Neural progenitor cell (in vitro differentiated cells): ENCODE measurements around the gene MYO10. TPM values are rescaled to one million over a fixed set of nuclear protein-coding genes. Genes with fewer than 3 reads are reported as not detected.

Experiments
- DNase-seq: peaks from one replicate; pipeline ENCODE4 v3.0.0-alpha.2; 2016; ENCODE audit warnings: low spot score
- H2AFZ ChIP-seq: fragments of 200-600 bp; sonication (generic); replicated peaks from 2 replicates; pipeline ENCODE4 v1.6.1; 2016; ENCODE audit warnings: antibody characterized with exemption
- H3F3A ChIP-seq: fragments of 200-600 bp; sonication (generic); 2 replicates; pipeline ENCODE4 v1.6.1; 2016; ENCODE audit warnings: antibody characterized with exemption, low read depth
- H3K27ac ChIP-seq: fragments of 200-600 bp; sonication (generic); 2 replicates; pipeline ENCODE4 v1.5.1; 2016; ENCODE audit warnings: mild to moderate bottlenecking
- H3K27me3 ChIP-seq: fragments of 200-600 bp; sonication (generic); 2 replicates; pipeline ENCODE4 v1.6.1; 2016; ENCODE audit warnings: mild to moderate bottlenecking, moderate library complexity
- H3K36me3 ChIP-seq: fragments of 200-600 bp; sonication (generic); 2 replicates; pipeline ENCODE4 v1.5.1; 2016
- H3K4me1 ChIP-seq: fragments of 200-600 bp; sonication (generic); 2 replicates; pipeline ENCODE4 v1.6.1; 2016; ENCODE audit warnings: mixed run types
- H3K4me2 ChIP-seq: fragments of 200-600 bp; sonication (generic); 2 replicates; pipeline ENCODE4 v1.6.1; 2016
- H3K4me3 ChIP-seq: fragments of 200-600 bp; sonication (generic); 2 replicates; pipeline ENCODE4 v1.5.1; 2016
- H3K79me2 ChIP-seq: fragments of 200-600 bp; sonication (generic); 2 replicates; pipeline ENCODE4 v1.6.1; 2016; ENCODE audit warnings: low read depth
- H3K9ac ChIP-seq: fragments of 200-600 bp; sonication (generic); 2 replicates; pipeline ENCODE4 v1.6.1; 2016
- H3K9me3 ChIP-seq: fragments of 200-600 bp; sonication (generic); 2 replicates; pipeline ENCODE4 v1.5.1; 2016; ENCODE audit warnings: low read depth
- H4K20me1 ChIP-seq: fragments of 200-600 bp; sonication (generic); 2 replicates; pipeline ENCODE4 v1.6.1; 2016; ENCODE audit warnings: low read depth
- H3K27ac Mint-ChIP-seq: 3 replicates; pipeline ENCODE4 v1.8.0; 2021; ENCODE audit warnings: mixed read lengths
- H3K27me3 Mint-ChIP-seq: 2 replicates; pipeline ENCODE4 v1.8.0; 2022; ENCODE audit warnings: low read depth, mild to moderate bottlenecking, inconsistent platforms, moderate library complexity, mixed read lengths; ENCODE audit not compliant: insufficient read depth
- H3K36me3 Mint-ChIP-seq: 3 replicates; pipeline ENCODE4 v1.8.0; 2021; ENCODE audit warnings: mixed read lengths
- H3K4me1 Mint-ChIP-seq: 3 replicates; pipeline ENCODE4 v1.8.0; 2021; ENCODE audit warnings: mixed read lengths
- H3K4me3 Mint-ChIP-seq: 3 replicates; pipeline ENCODE4 v1.8.0; 2021; ENCODE audit warnings: mild to moderate bottlenecking, moderate library complexity, mixed read lengths
- H3K9me3 Mint-ChIP-seq: 3 replicates; pipeline ENCODE4 v1.8.0; 2020; ENCODE audit warnings: mixed read lengths
- EZH2 ChIP-seq: fragments of 200-600 bp; sonication (generic); IDR thresholded peaks from 2 replicates; pipeline ENCODE4 v1.6.1; 2017; ENCODE audit warnings: antibody characterized with exemption, mild to moderate bottlenecking, moderate library complexity
- EZH2phosphoT487 ChIP-seq: fragments of 200-600 bp; sonication (generic); IDR thresholded peaks from 2 replicates; pipeline ENCODE4 v1.6.1; 2017; ENCODE audit warnings: antibody characterized with exemption
- total RNA-seq: library from RNA; depleted of rRNA; stranded (reverse); fragments of >200 nt; gene quantifications from 2 replicates; pipeline ENCODE4 v1.2.3, GENCODE V29; 2015; ENCODE audit warnings: low replicate concordance
- TF ChIP-seq, protein P1 (sequence below): fragments of 200-600 bp; sonication (generic); IDR thresholded peaks from 2 replicates; pipeline ENCODE4 v1.5.1; 2017; ENCODE audit warnings: antibody characterized with exemption, mild to moderate bottlenecking

MYO10 gene
- total RNA-seq, 1 donor from 2014 or later, result 39.1 TPM

GRCh38 chr5:16735101-16736060 lies 200.7 kb downstream of the MYO10 start:
- peaks cover 73% of the 10 kb centered on the region for H3F3A ChIP-seq
- H3K4me3 ChIP-seq, result peak overlapping the region; percentile 41
- H3K9me3 Mint-ChIP-seq, result no peaks in the 10 kb centered on the region
- H3K9me3 ChIP-seq, result no peaks in the 10 kb centered on the region
- peak overlapping the region; percentile 78 for H3K4me2 ChIP-seq
- peak overlapping the region; percentile 91 for H3K27ac ChIP-seq
- H3K27ac Mint-ChIP-seq, result peak overlapping the region; percentile 96
- no peak overlapping the region for H2AFZ ChIP-seq
- H3K4me3 Mint-ChIP-seq, result peak overlapping the region; percentile 79
- no peaks in the 10 kb centered on the region for H3K27me3 ChIP-seq
- H4K20me1 ChIP-seq, result peaks cover 7% of the 10 kb centered on the region
- H3K4me1 Mint-ChIP-seq, result peaks cover 84% of the 10 kb centered on the region
- DNase-seq, result no peak
- H3K27me3 Mint-ChIP-seq, result no peaks in the 10 kb centered on the region
- no peaks in the 10 kb centered on the region for H3K36me3 ChIP-seq
- peaks cover 7% of the 10 kb centered on the region for H3K36me3 Mint-ChIP-seq
- TF ChIP-seq, protein P1, sequence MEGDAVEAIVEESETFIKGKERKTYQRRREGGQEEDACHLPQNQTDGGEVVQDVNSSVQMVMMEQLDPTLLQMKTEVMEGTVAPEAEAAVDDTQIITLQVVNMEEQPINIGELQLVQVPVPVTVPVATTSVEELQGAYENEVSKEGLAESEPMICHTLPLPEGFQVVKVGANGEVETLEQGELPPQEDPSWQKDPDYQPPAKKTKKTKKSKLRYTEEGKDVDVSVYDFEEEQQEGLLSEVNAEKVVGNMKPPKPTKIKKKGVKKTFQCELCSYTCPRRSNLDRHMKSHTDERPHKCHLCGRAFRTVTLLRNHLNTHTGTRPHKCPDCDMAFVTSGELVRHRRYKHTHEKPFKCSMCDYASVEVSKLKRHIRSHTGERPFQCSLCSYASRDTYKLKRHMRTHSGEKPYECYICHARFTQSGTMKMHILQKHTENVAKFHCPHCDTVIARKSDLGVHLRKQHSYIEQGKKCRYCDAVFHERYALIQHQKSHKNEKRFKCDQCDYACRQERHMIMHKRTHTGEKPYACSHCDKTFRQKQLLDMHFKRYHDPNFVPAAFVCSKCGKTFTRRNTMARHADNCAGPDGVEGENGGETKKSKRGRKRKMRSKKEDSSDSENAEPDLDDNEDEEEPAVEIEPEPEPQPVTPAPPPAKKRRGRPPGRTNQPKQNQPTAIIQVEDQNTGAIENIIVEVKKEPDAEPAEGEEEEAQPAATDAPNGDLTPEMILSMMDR, result no peak
- TF ChIP-seq EZH2 (no peak), EZH2phosphoT487 (no peak)
- peaks cover 99% of the 10 kb centered on the region for H3K79me2 ChIP-seq
- H3K9ac ChIP-seq, result peak overlapping the region; percentile 5
- H3K4me1 ChIP-seq, result peaks cover 66% of the 10 kb centered on the region

DNA sequence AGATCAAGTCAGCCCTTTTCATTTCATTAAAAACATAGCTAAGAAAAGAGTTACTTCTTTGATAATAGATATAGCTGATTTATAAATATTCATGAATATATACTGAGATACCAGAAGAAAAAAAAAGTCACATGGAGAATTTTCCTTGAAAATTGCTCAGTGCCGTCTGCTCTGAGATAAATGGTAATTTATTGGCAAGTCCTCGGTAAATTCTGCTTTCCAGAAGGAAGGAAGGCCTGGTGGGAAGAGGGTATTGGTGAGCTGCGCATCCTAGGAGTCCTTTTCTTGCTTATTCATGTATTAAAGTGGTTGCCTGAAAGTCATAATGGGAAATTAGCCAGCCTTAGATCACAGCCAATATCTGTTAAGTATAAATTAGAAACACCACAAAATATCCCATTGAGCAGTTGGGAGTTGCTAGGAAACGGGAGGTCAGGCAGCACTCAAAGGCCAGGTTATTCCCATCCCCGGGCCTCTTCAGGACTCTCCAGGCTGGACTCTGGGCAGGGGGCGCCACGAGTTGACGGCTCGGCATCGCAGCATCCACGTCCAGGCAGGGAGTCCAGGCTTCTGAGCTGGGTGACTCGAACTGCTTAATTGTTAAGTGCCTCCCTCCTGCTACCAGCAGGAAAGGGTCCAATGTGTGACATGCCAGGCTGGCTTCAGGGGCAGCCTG lies 202.6 kb downstream of the MYO10 start:
- peak overlapping the region; percentile 57 for H3K4me3 Mint-ChIP-seq
- peak; percentile 65 for DNase-seq
- no peaks in the 10 kb centered on the region for H3K9me3 ChIP-seq
- peak overlapping the region; percentile 85 for H3K27ac Mint-ChIP-seq
- H3K27ac ChIP-seq, result peak overlapping the region; percentile 77
- H3K9me3 Mint-ChIP-seq, result peaks cover 5% of the 10 kb centered on the region
- no peaks in the 10 kb centered on the region for H3K36me3 ChIP-seq
- no peaks in the 10 kb centered on the region for H4K20me1 ChIP-seq
- H3K79me2 ChIP-seq, result peaks cover 99% of the 10 kb centered on the region
- peaks cover 14% of the 10 kb centered on the region for H3K36me3 Mint-ChIP-seq
- no peak overlapping the region for H2AFZ ChIP-seq
- H3K4me3 ChIP-seq, result no peak overlapping the region
- H3K4me1 Mint-ChIP-seq, result peaks cover 81% of the 10 kb centered on the region
- peaks cover 60% of the 10 kb centered on the region for H3F3A ChIP-seq
- no peaks in the 10 kb centered on the region for H3K27me3 Mint-ChIP-seq
- peak overlapping the region; percentile 50 for H3K4me2 ChIP-seq
- H3K4me1 ChIP-seq, result peaks cover 57% of the 10 kb centered on the region
- no peak for TF ChIP-seq EZH2
- TF ChIP-seq, protein P1, result peak; percentile 26
- TF ChIP-seq EZH2phosphoT487, result no peak
- H3K27me3 ChIP-seq, result no peaks in the 10 kb centered on the region
- H3K9ac ChIP-seq, result no peak overlapping the region

DNA sequence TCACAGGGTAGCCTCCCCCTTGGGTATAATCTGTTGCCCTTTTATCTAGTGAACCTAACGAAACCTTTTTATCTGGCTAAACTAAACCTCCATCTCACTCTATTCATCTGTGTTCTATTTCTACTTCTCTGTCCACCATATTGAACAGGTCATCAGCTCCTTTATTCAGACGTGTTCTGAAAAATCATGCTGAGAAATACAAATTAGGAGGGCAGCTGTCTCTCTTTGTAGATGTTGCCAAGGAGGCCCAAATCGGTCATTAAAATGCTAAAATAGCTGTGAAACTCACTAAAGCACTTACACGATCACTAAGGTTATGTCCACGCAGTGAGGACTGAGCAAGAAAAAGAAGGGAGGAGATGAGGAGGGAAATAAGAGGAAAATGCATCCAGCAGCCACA lies 203.7 kb downstream of the MYO10 start:
- H3K27ac ChIP-seq, result peak overlapping the region; percentile 76
- Mint-ChIP-seq H3K4me3 (peak overlapping the region; percentile 54), H3K36me3 (peaks cover 16% of the 10 kb centered on the region), H3K27ac (peak overlapping the region; percentile 92), H3K9me3 (peaks cover 5% of the 10 kb centered on the region), H3K4me1 (peaks cover 81% of the 10 kb centered on the region), H3K27me3 (no peaks in the 10 kb centered on the region)
- H3K36me3 ChIP-seq, result no peaks in the 10 kb centered on the region
- TF ChIP-seq EZH2phosphoT487 (no peak), EZH2 (no peak)
- TF ChIP-seq, protein P1, result no peak
- no peak overlapping the region for H3K4me3 ChIP-seq
- H3K27me3 ChIP-seq, result no peaks in the 10 kb centered on the region
- no peak for DNase-seq
- H4K20me1 ChIP-seq, result no peaks in the 10 kb centered on the region
- peak overlapping the region; percentile 26 for H3K4me2 ChIP-seq
- peaks cover 57% of the 10 kb centered on the region for H3K4me1 ChIP-seq
- H3K9me3 ChIP-seq, result no peaks in the 10 kb centered on the region
- no peak overlapping the region for H2AFZ ChIP-seq
- no peak overlapping the region for H3K9ac ChIP-seq
- peaks cover 60% of the 10 kb centered on the region for H3F3A ChIP-seq
- peaks cover 100% of the 10 kb centered on the region for H3K79me2 ChIP-seq
